ENCODE results near the gene LHPP.
"Not testable (repeated sequence)": the region's sequence is repeated elsewhere in the genome, so short reads cannot be mapped to it uniquely, and the experiment has no call there.

The LHPP gene, protein sequence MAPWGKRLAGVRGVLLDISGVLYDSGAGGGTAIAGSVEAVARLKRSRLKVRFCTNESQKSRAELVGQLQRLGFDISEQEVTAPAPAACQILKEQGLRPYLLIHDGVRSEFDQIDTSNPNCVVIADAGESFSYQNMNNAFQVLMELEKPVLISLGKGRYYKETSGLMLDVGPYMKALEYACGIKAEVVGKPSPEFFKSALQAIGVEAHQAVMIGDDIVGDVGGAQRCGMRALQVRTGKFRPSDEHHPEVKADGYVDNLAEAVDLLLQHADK

DNA sequence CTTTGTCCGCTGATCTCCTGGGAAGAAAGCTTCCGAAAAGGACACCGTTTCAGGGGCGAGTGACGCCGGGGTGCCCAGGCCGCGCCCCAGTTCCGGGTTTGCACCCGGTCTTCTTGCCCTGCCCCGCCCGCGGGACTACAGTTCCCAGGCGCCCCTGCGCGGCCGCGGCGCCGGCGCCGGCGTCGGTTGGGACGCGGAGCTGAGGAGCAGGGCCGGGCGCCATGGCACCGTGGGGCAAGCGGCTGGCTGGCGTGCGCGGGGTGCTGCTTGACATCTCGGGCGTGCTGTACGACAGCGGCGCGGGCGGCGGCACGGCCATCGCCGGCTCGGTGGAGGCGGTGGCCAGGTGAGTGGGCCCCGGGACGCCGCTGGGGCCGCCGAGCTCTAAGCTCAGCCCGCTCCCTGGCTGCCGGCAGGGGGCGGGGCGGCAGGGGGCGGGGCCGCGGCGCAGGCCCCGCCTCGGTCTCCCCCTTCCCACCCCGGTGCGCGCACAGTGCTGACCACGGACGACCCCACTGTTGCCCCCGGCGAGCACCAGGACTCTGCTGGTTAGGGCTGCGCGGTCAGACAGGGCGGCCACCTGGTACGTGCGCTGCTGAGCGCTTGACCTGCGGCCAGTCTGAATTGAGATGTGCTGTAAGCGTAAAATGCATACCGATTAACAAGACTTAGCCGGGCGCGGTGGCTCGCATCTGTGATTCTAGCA is at the start of gene LHPP:
Gene LHPP, plus strand, starts transcription at position 182 of the 706 bp plus-strand sequence. Its CDS starts 40 bp downstream, at position 222.
- peak; percentile 69 to 80 (median 78) for DNase-seq

DNA sequence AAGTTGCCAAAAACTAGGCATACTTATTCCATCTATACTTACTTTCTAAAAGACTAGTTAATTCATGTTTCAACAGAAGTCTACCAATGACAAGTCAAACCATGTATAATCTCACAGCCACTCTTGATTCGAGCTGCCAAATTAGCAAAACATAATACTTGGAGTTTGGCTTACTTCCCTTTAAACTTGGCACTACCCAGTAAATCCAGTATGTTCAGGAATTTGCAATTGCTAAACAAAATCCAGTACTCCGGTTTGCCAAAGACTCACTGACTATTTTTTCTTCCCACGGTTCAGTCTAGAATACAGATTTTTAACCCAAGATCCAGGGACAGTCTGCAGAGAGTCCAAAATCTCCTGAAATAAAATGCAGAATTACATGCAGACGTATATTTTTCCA is 47.5 kb upstream of the LHPP start:
- DNase-seq = no peak

DNA sequence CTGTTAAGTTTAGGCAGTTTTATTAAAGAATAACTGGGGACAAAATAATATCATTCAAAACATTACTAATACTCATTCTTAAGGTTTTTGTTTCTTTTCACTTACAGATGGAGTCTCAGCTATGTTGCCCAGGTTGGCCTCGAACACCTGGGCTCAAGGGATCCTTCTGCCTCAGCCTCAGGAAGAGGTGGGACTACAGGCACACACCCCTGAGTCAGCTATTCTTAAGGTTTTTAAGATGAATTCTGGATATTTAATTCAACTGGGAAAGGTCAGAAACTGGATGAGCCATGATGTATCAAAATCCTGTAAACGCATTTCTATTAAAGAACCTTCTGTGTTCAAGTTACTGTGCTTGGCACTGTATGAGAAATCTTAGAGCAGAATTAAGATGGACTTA is 46.4 kb upstream of the LHPP start:
- DNase-seq = no peak

DNA sequence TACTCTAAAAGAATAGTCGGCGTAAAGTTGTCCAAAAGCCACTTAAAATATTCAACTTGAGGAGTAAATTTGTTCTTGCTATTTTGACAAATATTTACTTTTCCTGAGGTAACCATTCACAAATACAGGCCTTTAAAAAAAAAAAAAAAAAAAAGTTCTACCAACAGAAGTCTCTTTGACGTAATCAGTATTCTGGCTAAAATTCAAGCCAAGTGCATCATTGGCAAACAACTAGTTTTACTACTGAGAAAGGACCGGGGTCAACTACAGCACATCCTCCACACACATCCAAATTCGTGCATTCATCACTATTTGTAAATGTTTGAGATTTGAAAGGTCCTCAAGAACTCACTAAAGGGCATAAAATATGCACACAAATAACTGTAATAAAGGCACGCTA is 44.9 kb upstream of the LHPP start:
- DNase-seq = no peak

DNA sequence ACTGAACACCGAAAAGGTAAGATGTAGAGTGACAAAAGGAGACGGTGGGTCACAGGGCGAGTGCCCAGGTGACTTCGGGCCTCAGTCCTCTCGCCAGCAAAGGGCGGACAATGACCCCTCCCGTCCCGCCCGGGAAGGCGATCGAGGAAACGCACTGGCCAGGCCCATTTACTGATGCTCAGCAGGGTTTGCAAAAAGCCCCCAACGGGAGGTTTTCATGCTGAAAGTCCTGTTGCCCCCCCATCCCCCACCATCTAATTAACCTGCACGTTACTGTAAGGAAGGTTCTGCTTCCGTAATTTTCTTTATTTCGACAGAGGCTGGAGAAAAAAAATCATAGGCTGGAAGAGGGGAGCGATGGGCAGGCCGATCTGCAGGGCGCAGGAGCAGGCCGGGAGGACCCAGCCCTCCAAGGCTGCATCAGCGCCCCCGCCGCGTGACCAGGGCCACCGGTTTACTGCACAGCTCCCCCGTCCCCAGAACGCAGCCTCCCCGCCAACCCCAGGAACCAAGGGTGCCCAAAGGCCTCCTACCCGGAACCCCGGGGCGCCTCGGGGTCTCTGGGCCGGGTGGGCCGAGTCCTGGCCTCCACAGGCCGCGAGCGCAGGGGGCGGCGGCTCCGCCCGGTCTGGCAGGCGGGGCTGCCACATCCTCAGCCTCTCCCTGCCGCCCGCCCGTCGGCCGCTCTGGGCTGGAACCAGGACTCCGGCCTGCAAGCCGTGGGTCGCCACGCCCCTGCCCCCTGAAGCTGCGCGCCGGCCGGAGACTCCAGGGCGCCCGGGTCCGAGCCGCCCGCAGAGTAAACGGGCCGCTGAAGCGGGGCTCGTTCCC is 43.5 kb upstream of the LHPP start:
- DNase-seq = peak in 3 of 4 experiments; percentile 11 to 41 (median 16)

DNA sequence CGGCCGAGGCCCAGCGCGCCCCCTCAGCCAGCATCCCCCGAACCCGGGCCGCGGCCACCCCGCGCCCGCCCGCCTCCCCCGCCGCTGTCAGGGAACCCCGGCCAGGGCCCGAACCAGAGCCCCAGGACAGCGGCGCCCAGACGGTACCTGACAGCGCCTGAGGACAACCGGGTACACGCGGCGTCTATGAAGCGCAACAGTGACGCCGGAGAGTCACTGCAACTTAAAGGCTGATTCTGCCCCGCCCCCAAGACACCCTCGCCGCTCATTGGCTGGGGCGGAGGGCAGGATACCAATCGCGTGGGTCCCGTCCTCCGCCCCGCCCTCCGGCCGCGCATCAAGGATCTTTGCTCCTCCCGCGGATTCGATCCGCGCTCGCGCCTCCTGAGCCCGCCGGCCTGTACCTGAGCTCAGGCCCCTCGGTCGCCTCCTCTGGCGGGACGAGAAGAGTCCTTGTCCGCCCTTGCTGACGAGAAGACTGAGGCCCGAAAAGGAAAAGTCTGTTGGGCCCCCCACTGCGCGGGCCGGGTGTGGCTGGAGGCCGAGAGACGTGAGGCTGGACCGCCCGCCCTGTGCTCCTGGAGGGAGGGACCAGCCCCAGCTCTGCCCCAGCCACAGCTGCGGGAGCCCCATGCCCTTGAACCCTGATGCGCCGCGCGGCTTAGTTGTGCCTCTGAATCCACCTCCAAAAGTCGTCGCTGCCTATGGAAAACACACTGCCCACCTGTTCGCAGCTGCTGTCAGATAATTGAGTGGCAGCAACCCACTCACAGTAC is 42.7 kb upstream of the LHPP start, which contains the start of gene OAT:
Gene OAT, minus strand, starts transcription at position 198 of the 776 bp plus-strand sequence. CDS start 6,752 bp downstream, outside the sequence.
- peak; percentile 89 to 94 (median 92) for DNase-seq

DNA sequence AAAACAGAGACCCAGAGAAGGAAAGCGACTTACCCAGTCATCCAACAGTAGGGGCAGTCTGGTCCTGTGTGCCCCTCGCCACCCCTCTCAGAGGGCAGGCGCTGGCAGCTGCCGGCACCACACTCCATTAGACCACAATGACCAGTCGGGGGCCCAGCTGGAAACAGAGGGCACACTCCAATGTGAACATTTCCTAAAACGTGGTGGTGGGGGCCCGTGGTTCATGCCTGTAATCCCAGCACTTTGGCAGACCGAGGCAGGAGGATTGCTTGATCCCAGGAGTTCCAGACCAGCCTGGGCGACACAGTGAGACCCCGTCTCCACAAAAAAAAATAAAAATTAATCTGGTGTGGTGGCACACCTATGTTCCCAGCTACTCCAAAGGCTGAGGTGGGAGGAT is 42.0 kb upstream of the LHPP start:
- DNase-seq = no peak

DNA sequence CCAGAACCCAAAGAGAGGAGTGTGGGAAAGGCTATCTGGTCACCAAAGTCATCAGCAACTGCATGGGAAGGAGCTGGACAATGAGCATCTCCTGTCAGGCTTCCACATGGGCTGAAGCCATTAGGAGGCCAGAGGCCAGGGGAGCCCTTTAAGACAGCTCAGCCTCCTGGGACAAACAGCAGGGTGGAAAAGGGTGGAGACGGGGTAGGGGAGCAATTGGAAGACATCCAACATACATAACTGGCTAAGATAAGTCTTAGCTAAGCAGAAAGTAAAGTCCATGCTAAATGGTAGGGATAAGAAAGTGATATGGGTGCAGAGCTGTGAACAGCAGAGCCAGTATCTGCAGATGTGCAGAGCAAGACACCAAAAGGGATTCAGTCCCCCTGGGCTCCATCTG is 41.4 kb upstream of the LHPP start:
- no peak for DNase-seq

DNA sequence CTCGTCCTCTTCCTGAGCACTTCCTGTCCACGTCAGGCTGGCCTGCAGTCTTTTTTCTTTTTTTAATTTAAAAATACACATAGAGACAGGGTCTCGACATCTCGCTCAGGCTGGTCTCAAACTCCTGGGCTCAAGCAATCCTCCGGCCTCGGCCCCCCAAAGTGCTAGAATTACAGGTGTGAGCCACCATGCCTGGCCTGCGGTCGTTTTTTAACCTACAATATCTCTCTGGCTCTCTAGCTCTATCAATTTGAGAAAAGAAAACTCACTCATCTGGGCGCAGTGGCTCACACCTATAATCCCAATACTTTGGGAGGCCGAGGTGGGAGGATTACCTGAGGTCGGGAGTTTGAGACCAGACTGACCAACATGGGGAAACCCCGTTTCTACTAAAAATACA is 38.9 kb upstream of the LHPP start:
- DNase-seq = no peak

DNA sequence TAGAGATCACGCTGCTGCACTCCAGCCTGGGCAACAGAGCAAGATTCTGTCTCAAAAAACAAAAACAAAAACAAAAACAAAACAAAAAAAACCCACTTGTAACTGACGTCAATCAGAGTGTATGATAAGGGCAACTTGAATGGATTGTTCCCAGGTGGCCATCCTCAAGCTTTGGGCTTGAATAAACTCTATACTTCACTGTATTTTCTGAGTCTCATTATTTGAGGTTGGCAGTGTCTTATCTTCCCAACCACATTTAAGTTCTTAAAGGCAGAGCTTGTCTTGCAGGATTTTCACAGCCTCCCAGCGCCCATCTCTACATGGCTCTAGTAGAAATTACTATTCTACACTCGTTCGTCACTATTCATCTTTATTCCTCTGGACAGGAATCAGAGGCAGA is 37.8 kb upstream of the LHPP start:
- no peak for DNase-seq

DNA sequence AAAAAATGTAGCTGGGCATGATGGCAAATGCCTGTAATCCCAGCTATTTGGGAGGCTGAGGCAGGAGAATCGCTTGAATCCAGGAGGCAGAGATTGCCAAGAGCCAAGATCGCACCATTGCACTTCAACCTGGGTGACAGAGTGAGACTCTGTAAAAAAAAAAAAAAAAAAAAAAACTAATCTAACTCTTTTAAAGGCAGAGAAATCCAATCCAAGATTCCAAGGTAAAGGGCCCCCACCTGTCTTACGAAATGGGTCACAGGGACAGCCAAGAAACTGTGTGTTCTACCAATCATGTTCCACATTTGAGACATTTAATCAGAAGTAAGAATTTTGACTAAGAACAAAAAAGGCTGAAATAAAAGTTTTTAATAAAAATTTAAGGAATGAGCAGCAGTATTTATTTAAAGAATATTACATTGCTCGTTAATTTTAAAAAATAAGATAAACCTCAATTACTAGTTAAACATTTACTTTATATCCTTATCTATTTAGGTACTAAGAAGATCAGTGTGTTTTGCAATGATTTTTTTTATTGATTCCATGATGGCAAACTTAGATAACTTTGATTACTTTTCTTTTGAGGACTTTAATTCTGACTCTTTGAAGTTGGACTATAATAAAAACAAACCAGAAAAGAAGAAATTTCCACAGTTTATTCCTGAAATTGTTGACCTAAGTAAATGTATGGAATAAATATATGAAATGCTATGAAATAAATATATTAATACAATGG is 36.2 kb upstream of the LHPP start:
- DNase-seq = no peak

DNA sequence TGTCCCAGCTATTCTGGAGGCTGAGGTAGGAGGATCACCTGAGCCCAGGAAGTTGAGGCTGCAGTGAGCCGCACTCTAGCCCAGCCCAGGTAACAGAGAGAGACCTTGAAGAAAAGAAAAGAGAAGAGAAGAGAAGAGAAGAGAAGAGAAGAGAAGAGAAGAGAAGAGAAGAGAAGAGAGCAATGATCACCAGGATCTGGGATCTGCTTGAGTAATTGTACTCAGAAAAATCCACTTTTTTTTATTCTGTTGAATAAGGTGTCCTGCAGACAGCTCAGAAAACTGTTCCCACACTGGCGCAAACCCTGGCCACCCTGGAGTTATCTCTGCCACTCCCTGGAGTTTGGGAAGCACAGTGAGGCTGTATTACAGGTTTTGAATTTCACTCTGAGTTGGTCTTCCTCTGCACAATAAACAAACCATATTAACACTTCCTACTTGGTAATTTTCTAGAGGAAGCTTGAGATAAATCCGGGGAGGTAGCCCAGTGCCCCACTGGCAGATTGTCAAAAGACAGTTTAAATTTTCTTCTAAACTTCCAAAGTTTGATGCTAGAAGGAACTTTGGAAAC is 33.3 kb upstream of the LHPP start:
- no peak for DNase-seq

DNA sequence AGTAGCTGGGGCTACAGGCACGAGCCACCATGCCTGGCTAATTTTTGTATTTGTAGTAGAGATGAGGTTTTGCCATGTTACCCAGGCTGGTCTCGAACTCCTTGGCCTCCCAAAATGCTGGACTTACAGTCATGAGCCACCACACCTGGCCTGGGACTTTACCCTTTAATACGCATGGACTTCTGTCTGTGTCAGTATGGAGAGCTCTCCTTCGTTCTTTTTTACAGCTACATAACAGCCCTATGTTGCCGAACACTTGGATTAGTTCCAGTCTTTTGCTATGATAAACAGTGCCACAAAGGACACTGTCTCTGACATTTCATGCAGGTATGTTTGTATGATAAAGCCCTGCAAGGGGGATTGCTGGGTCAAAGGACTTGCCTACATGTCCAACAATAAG is 32.0 kb upstream of the LHPP start:
- no peak for DNase-seq

DNA sequence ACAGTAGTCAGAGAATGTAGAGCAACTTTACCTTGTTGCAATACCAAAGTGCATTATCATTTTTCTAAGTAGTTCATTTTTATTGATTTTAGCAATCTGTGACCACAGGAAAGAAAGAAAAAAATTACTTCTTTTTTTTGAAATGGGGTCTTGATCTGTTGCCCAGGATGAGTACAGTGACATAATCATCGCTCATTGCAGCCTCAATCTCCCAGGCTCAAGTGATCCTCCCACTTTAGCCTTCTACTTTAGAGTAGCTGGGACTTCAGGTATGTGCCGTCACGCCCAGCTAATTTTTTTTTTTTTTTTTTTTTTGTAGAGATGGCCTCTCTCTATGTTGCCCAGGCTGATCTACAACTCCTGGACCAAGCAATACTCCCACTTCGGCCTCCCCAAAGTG is 31.5 kb upstream of the LHPP start:
- DNase-seq = no peak

DNA sequence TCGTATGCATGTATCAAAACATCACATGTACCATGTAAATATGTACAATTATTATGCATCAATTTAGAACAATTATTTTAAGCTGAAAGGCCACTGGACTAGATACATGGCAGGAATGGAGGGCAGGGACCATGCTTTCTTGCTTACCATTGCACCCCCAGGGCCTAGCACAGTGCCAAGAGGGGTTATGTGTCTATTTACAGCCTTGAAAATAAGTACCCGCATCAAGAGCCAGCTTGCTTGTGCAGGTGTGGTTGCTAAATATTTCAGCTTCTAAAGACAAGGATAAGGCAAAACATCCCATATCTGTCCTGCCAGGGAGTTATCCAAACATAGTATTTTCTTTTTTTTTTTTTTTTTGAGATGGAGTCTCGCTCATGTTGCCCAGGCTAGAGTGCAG is 28.2 kb upstream of the LHPP start:
- DNase-seq = no peak

DNA sequence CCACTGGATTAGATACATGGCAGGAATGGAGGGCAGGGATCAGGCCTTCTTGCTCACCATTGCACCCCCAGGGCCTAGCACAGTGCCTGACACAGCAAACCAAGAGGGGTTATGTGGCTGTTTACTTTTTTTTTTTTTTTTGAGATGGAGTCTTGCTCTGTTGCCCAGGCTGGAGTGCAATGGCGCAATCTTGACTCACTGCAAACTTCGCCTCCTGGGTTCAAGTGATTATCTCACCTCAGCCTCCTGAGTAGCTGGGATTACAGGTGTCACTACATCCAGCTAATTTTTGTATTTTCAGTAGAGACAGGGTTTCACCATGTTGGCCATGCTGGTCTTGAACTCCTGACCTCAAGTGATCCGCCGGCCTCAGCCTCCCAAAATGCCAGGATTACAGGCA is 25.9 kb upstream of the LHPP start:
- not testable (repeated sequence) for DNase-seq

DNA sequence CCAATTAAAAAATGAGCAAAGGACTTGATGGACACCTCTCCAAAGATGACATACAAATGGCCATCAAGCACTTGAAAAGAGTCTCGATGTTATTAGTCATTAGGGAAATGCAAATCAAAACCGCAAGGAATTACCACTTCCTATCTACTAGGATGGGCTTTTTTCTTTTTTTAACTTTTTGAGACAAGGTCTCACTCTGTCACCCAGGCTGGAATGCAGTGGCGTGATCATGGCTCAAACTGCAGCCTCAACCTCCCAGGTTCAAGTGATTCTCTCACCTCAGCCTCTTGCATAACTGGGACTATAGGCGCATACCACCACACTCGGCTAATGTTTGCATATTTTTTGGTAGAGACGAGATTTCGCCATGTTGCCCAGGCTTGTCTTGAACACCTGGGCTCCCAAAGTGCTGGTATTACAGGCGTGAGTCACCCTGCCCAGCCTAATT is 25.4 kb upstream of the LHPP start:
- no peak for DNase-seq

DNA sequence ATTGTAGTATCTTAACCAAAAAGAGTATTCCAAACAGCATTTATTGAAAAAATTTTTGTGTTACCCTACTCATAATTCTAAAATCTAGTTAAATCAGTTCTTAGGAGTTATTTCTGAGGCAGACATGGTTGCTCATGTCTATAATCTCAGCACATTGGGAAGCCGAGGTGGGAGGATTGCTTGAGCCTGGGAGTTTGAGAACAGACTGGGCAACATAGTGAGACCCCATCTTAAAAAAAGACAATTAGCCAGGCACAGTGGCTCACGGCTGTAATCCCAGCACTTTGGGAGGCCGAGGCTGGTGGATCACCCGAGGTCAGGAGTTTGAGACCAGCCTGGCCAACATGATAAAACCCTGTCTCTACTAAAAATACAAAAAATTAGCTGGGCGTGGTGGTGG is 19.9 kb upstream of the LHPP start:
- DNase-seq = not testable (repeated sequence)

DNA sequence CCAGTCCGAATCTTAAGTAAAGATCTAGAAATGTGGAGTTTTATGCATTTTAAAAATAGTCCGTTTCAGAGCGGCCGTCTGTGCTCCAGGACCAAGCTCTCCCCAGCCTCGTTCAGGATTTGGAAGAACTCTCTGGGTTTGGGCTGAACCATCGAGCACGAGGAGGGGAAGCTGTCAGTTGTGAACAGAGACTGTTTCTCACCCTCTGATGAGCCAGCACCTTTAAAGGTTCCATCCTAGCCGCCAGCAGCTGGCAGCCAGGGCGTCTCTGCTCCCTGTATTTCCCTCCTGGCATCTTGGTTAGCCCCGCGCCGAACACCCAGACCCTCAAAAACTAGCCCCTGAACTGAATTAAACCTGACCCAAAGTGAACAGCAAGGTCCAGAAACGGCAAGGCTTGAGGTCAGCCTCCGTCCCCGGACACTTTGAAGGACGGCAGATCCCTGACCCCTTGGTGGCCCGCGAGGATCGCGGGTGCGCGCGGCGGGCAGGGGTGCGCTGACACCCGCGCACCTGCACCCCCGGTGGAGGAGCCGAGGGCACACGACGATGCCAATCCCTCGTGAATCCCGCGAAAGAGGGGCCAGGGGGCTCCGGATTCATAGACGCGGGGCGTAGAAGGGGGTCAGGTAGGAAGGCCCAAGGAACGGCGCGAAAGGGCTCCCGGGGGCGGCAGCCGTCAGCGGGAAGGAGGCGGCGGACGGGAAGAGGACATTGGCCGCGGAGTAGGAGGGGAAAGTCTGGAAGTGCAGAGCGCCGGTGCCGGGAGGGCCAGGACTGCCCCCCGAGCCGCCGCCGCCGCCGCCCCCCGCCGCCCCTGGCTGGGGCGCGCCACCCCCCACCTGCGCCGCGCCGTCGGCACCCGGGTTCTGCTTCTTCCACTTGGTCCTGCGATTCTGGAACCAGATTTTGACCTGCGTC is 14.5 kb upstream of the LHPP start:
- DNase-seq = no peak

DNA sequence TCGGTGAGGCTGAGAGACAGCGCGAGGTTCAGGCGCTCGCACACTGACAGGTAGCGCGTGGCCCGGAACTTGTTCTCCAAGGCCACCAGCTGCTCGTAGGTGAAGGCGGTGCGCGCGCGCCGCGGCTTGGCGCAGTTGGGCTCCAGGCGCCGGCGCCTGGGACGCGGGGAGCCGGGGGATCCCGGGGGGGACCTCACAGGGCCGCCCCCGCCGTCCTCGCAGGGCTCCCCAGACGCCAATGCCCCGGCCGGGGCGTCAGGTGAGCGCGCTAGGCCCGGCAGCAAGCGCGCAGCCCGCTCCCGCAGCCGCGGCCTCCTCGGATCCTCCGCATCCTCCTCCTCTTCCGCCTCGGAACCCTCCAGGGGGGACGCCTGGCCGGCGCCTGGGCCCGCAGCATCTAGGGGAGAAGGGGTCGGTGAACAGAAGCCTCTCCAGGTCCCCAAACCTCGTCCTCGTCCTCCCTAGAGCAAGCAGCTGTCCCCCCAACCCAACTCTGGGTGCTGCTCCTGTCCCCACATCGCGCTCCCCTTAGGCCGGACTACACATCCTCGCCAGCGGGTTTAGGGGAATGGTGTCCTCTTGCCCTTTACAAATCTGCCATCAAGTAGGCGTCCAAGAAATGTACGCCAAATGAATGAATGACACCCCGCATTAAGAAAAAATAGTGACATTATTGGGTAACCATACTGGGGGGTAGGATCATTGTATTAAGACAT is 13.7 kb upstream of the LHPP start:
- DNase-seq = no peak

All from activated CD4-positive, CD25-positive, alpha-beta regulatory T cell (primary cell).